ENCODE data around the gene ISCU.

The ISCU gene

DNA sequence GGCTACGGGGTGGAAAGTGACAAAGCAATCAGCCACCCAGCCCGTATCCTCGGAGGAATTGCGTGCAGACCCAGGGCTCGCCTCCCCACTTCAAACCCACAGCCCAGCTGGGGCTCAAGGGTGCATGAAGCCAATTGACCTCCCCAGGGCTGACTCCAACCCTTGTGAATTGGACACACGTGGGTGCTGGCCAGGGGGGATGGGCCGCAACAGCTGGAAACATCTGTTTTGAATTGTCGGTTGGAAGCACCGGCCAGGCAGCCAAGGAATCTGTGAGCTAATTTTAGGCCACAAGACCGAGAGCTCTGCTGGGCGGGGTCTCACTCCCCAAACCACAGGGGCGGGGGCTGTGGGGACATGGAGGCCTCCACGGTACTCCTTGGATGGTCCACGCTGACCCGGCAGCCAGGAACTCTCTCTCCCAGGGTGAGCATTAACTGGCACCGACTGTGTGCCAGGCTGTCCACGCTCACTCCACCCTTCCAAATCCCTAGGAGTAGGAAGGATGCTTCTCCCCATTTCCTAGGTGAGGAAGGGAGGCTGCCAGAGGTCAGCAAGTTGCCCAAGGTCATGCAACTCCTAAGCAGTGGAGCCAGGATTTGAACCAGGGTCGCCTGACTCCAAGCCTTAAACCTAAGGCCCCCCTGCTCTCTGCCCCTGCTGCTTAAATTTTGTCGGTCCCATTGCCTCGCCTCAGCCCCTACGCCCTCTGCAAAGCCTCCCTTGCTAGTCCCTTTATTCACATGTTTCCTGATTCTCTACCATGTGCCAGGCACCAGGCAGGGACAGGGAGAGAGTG, 47.3 kb downstream of the ISCU start:
- DNase-seq (ENCODE audit: low read depth) = peak; percentile 56
- TF ChIP-seq, protein P1, sequence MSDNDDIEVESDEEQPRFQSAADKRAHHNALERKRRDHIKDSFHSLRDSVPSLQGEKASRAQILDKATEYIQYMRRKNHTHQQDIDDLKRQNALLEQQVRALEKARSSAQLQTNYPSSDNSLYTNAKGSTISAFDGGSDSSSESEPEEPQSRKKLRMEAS (IDR thresholded peaks at IDR 0.05; ENCODE audit: low read depth, low read length) = no peak
- TF ChIP-seq POLR2A (IDR thresholded peaks at IDR 0.05; ENCODE audit: extremely low read depth, insufficient read length) = no peak
- TF ChIP-seq MYC (IDR thresholded peaks at IDR 0.05; ENCODE audit: low read depth, low read length) = no peak
- TF ChIP-seq, protein P2, sequence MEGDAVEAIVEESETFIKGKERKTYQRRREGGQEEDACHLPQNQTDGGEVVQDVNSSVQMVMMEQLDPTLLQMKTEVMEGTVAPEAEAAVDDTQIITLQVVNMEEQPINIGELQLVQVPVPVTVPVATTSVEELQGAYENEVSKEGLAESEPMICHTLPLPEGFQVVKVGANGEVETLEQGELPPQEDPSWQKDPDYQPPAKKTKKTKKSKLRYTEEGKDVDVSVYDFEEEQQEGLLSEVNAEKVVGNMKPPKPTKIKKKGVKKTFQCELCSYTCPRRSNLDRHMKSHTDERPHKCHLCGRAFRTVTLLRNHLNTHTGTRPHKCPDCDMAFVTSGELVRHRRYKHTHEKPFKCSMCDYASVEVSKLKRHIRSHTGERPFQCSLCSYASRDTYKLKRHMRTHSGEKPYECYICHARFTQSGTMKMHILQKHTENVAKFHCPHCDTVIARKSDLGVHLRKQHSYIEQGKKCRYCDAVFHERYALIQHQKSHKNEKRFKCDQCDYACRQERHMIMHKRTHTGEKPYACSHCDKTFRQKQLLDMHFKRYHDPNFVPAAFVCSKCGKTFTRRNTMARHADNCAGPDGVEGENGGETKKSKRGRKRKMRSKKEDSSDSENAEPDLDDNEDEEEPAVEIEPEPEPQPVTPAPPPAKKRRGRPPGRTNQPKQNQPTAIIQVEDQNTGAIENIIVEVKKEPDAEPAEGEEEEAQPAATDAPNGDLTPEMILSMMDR (IDR thresholded peaks at IDR 0.05; ENCODE audit: low read depth, low read length) = no peak
- no peak overlapping the region for H3K4me3 ChIP-seq (ENCODE audit: low read depth, low read length)

DNA sequence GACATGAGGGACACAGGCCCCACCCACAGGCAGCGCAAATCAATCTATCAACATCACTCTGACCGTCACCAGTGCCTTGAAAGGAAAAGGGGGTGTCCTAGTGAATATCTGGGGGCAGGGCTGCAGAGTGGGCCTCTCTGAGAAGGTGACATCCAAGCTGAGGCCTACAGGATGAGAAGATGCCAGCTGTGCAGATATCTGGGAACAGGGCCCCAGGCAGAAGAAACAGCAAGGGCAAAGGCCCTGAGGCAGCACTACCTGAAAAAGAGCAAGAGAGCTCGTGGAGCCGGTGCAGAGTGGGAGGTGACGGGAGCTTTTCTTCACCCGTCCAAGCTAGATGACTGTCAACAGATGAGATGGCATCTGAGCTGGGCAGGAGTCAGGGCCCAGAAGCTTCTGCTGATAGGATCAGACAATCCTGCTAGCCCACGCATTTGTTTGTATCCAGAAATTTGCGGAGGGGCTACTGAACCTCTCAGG, 48.0 kb downstream of the ISCU start:
- no peak overlapping the region for H3K4me3 ChIP-seq (ENCODE audit: low read depth, low read length)
- DNase-seq (ENCODE audit: low read depth) = no peak
- no peak for TF ChIP-seq POLR2A (IDR thresholded peaks at IDR 0.05; ENCODE audit: extremely low read depth, insufficient read length)
- no peak for TF ChIP-seq MYC (IDR thresholded peaks at IDR 0.05; ENCODE audit: low read depth, low read length)
- TF ChIP-seq, protein P2 (IDR thresholded peaks at IDR 0.05; ENCODE audit: low read depth, low read length) = no peak

DNA sequence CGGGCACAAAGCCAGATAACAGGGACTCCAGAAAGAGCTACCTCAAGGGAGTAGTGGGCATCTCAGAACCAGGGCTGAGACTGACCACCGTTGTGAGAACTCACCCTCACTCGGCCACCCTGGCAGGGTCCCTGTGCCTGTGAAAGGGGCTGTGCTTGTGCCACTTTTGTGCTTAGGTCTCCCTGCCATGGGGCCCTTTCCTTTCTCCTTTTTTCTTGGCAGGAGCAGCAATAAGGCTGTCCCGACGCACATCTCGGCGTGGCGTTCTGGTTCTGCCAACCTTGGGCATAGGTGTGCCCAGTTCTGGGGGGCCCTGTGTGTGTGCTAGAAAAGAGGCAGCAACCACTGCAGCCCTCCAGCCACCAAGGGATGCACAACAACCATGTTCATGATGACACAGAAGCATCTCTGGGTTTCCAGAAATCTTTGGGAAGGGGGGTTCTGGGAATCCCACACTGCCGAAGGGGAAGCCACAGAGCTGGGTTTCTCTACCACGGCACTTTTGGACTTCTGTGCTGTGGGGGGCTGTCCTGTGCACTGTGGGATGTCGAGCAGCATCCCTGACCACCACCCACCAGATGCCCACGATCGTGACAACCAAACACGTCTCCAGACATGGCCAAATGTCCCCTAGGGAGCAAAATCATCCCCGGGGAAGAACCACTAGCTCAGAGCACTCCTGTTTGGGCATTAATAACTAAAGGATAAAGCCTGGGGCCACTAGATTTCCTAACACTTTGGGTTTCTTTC, 48.6 kb downstream of the ISCU start:
- TF ChIP-seq, protein P2 (IDR thresholded peaks at IDR 0.05; ENCODE audit: low read depth, low read length) = no peak
- TF ChIP-seq, protein P1 (IDR thresholded peaks at IDR 0.05; ENCODE audit: low read depth, low read length) = no peak
- TF ChIP-seq MYC (IDR thresholded peaks at IDR 0.05; ENCODE audit: low read depth, low read length) (no peak), POLR2A (IDR thresholded peaks at IDR 0.05; ENCODE audit: extremely low read depth, insufficient read length) (no peak)
- no peak for DNase-seq (ENCODE audit: low read depth)
- no peak overlapping the region for H3K4me3 ChIP-seq (ENCODE audit: low read depth, low read length)

DNA sequence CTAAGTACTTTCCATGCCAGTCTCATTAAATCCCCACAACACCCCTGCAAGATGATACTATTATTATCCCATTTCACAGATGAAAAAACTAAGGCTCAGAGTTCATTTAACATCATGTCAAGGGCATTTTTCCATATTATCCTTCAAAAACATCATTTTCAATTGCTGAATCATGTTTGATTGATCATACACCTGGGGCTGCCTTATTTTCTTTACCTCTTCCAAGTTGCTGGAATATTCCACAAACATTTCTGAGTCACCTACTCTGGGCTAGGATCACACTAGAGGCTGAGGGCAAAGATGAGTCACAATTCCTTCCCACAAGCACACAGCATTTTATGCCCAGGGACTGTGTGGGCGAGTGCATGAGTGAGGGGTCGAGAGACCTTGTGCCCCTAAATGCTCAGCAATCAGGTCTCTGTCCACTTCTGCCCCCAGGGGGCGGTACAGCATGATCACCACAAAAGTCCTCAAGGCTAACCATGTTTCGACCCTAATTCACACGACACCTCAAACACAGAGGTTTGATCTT, 49.6 kb downstream of the ISCU start:
- no peak overlapping the region for H3K4me3 ChIP-seq (ENCODE audit: low read depth, low read length)

DNA sequence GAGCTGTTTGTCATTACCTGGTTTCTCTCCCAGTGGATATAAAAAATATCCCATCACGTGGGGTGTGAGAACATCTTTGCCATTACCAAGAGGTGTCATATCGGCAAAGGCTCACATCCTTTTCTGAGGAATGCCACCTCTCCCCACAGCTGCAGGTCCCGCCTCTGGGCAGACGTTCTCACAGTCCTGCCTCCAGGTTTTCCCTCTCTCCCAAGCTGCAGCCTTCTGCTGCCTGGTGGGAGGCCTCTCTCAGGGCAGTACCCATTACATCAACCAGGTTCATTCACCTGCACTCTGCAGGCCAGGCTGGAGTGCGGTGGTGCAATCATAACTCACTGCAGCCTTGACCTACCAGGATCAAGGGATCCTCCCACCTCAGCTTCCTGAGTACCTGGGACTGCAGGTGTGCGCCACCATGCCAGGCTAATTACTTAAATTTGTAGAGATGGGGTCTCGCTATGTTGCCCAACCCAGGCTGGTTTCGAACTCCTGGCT, 50.4 kb downstream of the ISCU start:
- TF ChIP-seq, protein P1 (IDR thresholded peaks at IDR 0.05; ENCODE audit: low read depth, low read length) = no peak
- TF ChIP-seq, protein P2 (IDR thresholded peaks at IDR 0.05; ENCODE audit: low read depth, low read length) = no peak
- TF ChIP-seq MYC (IDR thresholded peaks at IDR 0.05; ENCODE audit: low read depth, low read length) (no peak), POLR2A (IDR thresholded peaks at IDR 0.05; ENCODE audit: extremely low read depth, insufficient read length) (no peak)
- no peak overlapping the region for H3K4me3 ChIP-seq (ENCODE audit: low read depth, low read length)
- DNase-seq (ENCODE audit: low read depth) = no peak

More for the DNA sequence above, 49.6 kb downstream of the ISCU start:
- TF ChIP-seq MYC (IDR thresholded peaks at IDR 0.05; ENCODE audit: low read depth, low read length) = no peak
- TF ChIP-seq, protein P2 (IDR thresholded peaks at IDR 0.05; ENCODE audit: low read depth, low read length) = peak; percentile 91
- TF ChIP-seq, protein P1 (IDR thresholded peaks at IDR 0.05; ENCODE audit: low read depth, low read length) = peak; percentile 34; the same call in 1 of the 2 replicates
- DNase-seq (ENCODE audit: low read depth) = peak; percentile 85
